HuH-7 (cell line): ENCODE measurements around the gene CLN3.
"Not testable (repeated sequence)": the region's sequence is repeated elsewhere in the genome, so short reads cannot be mapped to it uniquely, and the experiment has no call there.

ENCODE experiments used
- DNase-seq: peaks from one replicate; pipeline ENCODE4 v3.0.0; 2011; ENCODE audit warnings: low spot score

Gene CLN3

GRCh38 chr16:28513484-28514181, 21.8 kb upstream of the CLN3 start:
- no peak for DNase-seq

GRCh38 chr16:28511801-28512789, 20.2 kb upstream of the CLN3 start:
- DNase-seq: no peak

GRCh38 chr16:28511031-28511430, 19.2 kb upstream of the CLN3 start:
- DNase-seq: no peak

- no peak for DNase-seq
These were observed 13.7 kb upstream of the CLN3 start for GRCh38 chr16:28505489-28506137.

GRCh38 chr16:28504707-28505404, 13.0 kb upstream of the CLN3 start:
- DNase-seq: no peak

GRCh38 chr16:28503470-28504259, 11.8 kb upstream of the CLN3 start:
- no peak for DNase-seq

- DNase-seq: no peak
These were observed 10.4 kb upstream of the CLN3 start for GRCh38 chr16:28502290-28502689.

GRCh38 chr16:28501258-28502232, 9.7 kb upstream of the CLN3 start:
- DNase-seq: no peak

- DNase-seq: not testable (repeated sequence)
These were observed 8.8 kb upstream of the CLN3 start for GRCh38 chr16:28500476-28501180.

GRCh38 chr16:28499854-28500253, 8.0 kb upstream of the CLN3 start:
- no peak for DNase-seq

GRCh38 chr16:28498666-28499381, 7.0 kb upstream of the CLN3 start:
- no peak for DNase-seq

- no peak for DNase-seq
These were observed 6.2 kb upstream of the CLN3 start for GRCh38 chr16:28497861-28498599.

- DNase-seq: no peak
These were observed 5.5 kb upstream of the CLN3 start for GRCh38 chr16:28497386-28497785.

- DNase-seq: no peak
These were observed 5.0 kb upstream of the CLN3 start for GRCh38 chr16:28496844-28497243.

- no peak for DNase-seq
These were observed 4.2 kb upstream of the CLN3 start for GRCh38 chr16:28495795-28496749.

GRCh38 chr16:28495098-28495793, 3.4 kb upstream of the CLN3 start:
- no peak for DNase-seq
